Stimulated activated CD4-positive, alpha-beta T cell treated with anti-CD3 and anti-CD28 coated beads, Interleukin-1b, Interleukin-23, amount 100 ng/mL, for 1 hour (primary cell): ENCODE results near the gene PFKFB2.

ENCODE experiments used
- DNase-seq, 2 donors: peaks; one replicate each; pipeline ENCODE4 v3.0.0-alpha.2; 2020; ENCODE audit warnings: low read depth in 2 of 2

The PFKFB2 gene

GRCh38 chr1:207021876-207022596 lies 31.0 kb upstream of the PFKFB2 start:
- DNase-seq: no peak

GRCh38 chr1:207022996-207023679 lies 29.9 kb upstream of the PFKFB2 start:
- DNase-seq: no peak

- DNase-seq: no peak
Observed at GRCh38 chr1:207024202-207025145, 28.6 kb upstream of the PFKFB2 start.

GRCh38 chr1:207025146-207025880 lies 27.8 kb upstream of the PFKFB2 start:
- no peak for DNase-seq

- DNase-seq: no peak
Observed at GRCh38 chr1:207026104-207026534, 27.0 kb upstream of the PFKFB2 start.

GRCh38 chr1:207027206-207027777 lies 25.8 kb upstream of the PFKFB2 start:
- DNase-seq: no peak

GRCh38 chr1:207027921-207028320 lies 25.2 kb upstream of the PFKFB2 start:
- no peak for DNase-seq

GRCh38 chr1:207028884-207029650 lies 24.0 kb upstream of the PFKFB2 start:
- DNase-seq: no peak

- DNase-seq: no peak
Observed at GRCh38 chr1:207029701-207030521, 23.2 kb upstream of the PFKFB2 start.

- no peak for DNase-seq
Observed at GRCh38 chr1:207030522-207031009, 22.5 kb upstream of the PFKFB2 start.

- DNase-seq: no peak
Observed at GRCh38 chr1:207031016-207031415, 22.1 kb upstream of the PFKFB2 start.

- DNase-seq: no peak
Observed at GRCh38 chr1:207031632-207032264, 21.3 kb upstream of the PFKFB2 start.

- DNase-seq: no peak
Observed at GRCh38 chr1:207032528-207033017, 20.5 kb upstream of the PFKFB2 start, which contains the start of gene C1orf116. TSS of gene C1orf116 (minus strand) at chr1:207032756. CDS start at chr1:207027598, 5,158 bp downstream.

GRCh38 chr1:207033302-207033701 lies 19.8 kb upstream of the PFKFB2 start:
- no peak for DNase-seq

GRCh38 chr1:207034208-207034607 lies 18.9 kb upstream of the PFKFB2 start:
- DNase-seq: no peak

- DNase-seq: no peak
Observed at GRCh38 chr1:207034998-207035397, 18.1 kb upstream of the PFKFB2 start.

GRCh38 chr1:207035877-207036551 lies 17.1 kb upstream of the PFKFB2 start:
- no peak for DNase-seq

GRCh38 chr1:207036865-207037264 lies 16.2 kb upstream of the PFKFB2 start:
- DNase-seq: no peak
